Calu3 (cell line): Measurements from ENCODE around the gene RABEP2. TPM values are rescaled to one million over a fixed set of nuclear protein-coding genes. Genes with fewer than 3 reads are reported as not detected.

Experiments
- BruUV-seq: library from RNA; stranded (reverse); fragments of 400-500 nt; replicated peaks from 2 replicates; lab custom pipeline; 2021; lab: Mats Ljungman, UMichigan
- CTCF ChIA-PET: fragments of 300-600 bp; sonication (Branson Sonifier 250); formaldehyde crosslinking; loops from one replicate; lab custom pipeline; 2022; ENCODE audit warnings: antibody characterized with exemption; lab: Charles Lee
- DNase-seq: peaks from one replicate; pipeline ENCODE4 v3.0.0; 2022
- H3K27ac Mint-ChIP-seq: one replicate; pipeline ENCODE4 v1.8.0; 2022; ENCODE audit warnings: mixed read lengths; ENCODE audit not compliant: unreplicated experiment
- H3K27me3 Mint-ChIP-seq: one replicate; pipeline ENCODE4 v1.8.0; 2022; ENCODE audit warnings: mixed read lengths; ENCODE audit not compliant: unreplicated experiment
- H3K36me3 Mint-ChIP-seq: one replicate; pipeline ENCODE4 v1.8.0; 2022; ENCODE audit warnings: mild to moderate bottlenecking, moderate library complexity, mixed read lengths; ENCODE audit not compliant: insufficient read depth, unreplicated experiment
- H3K4me1 Mint-ChIP-seq: one replicate; pipeline ENCODE4 v1.8.0; 2022; ENCODE audit warnings: mild to moderate bottlenecking, low read depth, mixed read lengths; ENCODE audit not compliant: unreplicated experiment
- H3K4me3 Mint-ChIP-seq: one replicate; pipeline ENCODE4 v1.8.0; 2022; ENCODE audit warnings: mild to moderate bottlenecking, low read depth, moderate library complexity, mixed read lengths; ENCODE audit not compliant: unreplicated experiment
- H3K9me3 Mint-ChIP-seq: one replicate; pipeline ENCODE4 v1.8.0; 2022; ENCODE audit warnings: low read depth, mixed read lengths; ENCODE audit not compliant: unreplicated experiment
- CTCF ChIP-seq: fragments of 200-600 bp; IDR thresholded peaks from one replicate; pipeline ENCODE4 v1.8.0; 2022; ENCODE audit warnings: antibody characterized with exemption; ENCODE audit not compliant: unreplicated experiment
- intact Hi-C: fragments of 100-400 bp; cut with micrococcal nuclease; formaldehyde crosslinking; loops from one replicate; pipeline ENCODE4 v1.10.0; 2022; ENCODE audit not compliant: unreplicated experiment
- total RNA-seq: library from RNA; stranded (reverse); gene quantifications from 2 replicates; pipeline ENCODE4 v1.2.3, GENCODE V29; 2022

RABEP2 gene
- total RNA-seq, 1 experiment from 2014 or later: 34.3 TPM

- DNase-seq: no peak
- Mint-ChIP-seq H3K27ac (peak overlapping the region; percentile 87), H3K4me1 (peaks cover 15% of the 10 kb centered on the region), H3K27me3 (no peaks in the 10 kb centered on the region), H3K9me3 (no peaks in the 10 kb centered on the region), H3K36me3 (peaks cover 35% of the 10 kb centered on the region), H3K4me3 (peak overlapping the region; percentile 90)
- no TSS peak for BruUV-seq
- CTCF ChIA-PET: interaction anchor here (1.2 kb wide), 1 partner anchor 22 kb away, joined by 4 read pairs; no protein-coding TSS in a partner anchor
- TF ChIP-seq CTCF: no peak
- intact Hi-C loops: no loop called here
Observed at GRCh38 chr16:28923231-28923587, 1.8 kb downstream of the RABEP2 start.

- no TSS peak for BruUV-seq
Observed at GRCh38 chr16:28918698-28919097, 6.3 kb downstream of the RABEP2 start.

GRCh38 chr16:28917095-28917494, 7.9 kb downstream of the RABEP2 start:
- Mint-ChIP-seq H3K9me3 (no peaks in the 10 kb centered on the region), H3K4me3 (no peak overlapping the region), H3K4me1 (no peaks in the 10 kb centered on the region), H3K36me3 (peaks cover 36% of the 10 kb centered on the region), H3K27ac (no peak overlapping the region), H3K27me3 (no peaks in the 10 kb centered on the region)
- no peak for DNase-seq
- CTCF ChIA-PET: no interaction called here
- no TSS peak for BruUV-seq
- no peak for TF ChIP-seq CTCF
- intact Hi-C loops: no loop called here

More at GRCh38 chr16:28918698-28919097, 6.3 kb downstream of the RABEP2 start:
- CTCF ChIA-PET: interaction anchor here (0.6 kb wide), 1 partner anchor 28 kb away, joined by 3 read pairs; no protein-coding TSS in a partner anchor
- Mint-ChIP-seq H3K9me3 (no peaks in the 10 kb centered on the region), H3K27ac (no peak overlapping the region), H3K36me3 (peaks cover 32% of the 10 kb centered on the region), H3K27me3 (no peaks in the 10 kb centered on the region), H3K4me3 (no peak overlapping the region), H3K4me1 (peaks cover 6% of the 10 kb centered on the region)
- intact Hi-C loops: no loop called here
- no peak for DNase-seq
- TF ChIP-seq CTCF: no peak

GRCh38 chr16:28915181-28915580, 9.9 kb downstream of the RABEP2 start:
- Mint-ChIP-seq H3K9me3 (no peaks in the 10 kb centered on the region), H3K36me3 (peaks cover 48% of the 10 kb centered on the region)
- DNase-seq: no peak

More at GRCh38 chr16:28915181-28915580, 9.9 kb downstream of the RABEP2 start:
- no TSS peak for BruUV-seq
- Mint-ChIP-seq H3K27me3 (no peaks in the 10 kb centered on the region), H3K4me1 (no peaks in the 10 kb centered on the region), H3K4me3 (no peak overlapping the region), H3K27ac (no peak overlapping the region)
- CTCF ChIA-PET: interaction anchor here (0.7 kb wide), 2 partner anchors 22 to 1141 kb away, joined by 3 to 4 read pairs; no protein-coding TSS in a partner anchor
- intact Hi-C loops: no loop called here
- TF ChIP-seq CTCF: no peak
